GM12878 (cell line): ENCODE results near the gene UBE2M. TPM values are rescaled to one million over a fixed set of nuclear protein-coding genes. Genes with fewer than 3 reads are reported as not detected.

ENCODE experiments used
- ATAC-seq: fragments of 200-7000 bp; cut with Tn5 transposase; 3 replicates; pipeline ENCODE4 v1.9.1; 2020; ENCODE audit warnings: mild to moderate bottlenecking, moderate library complexity
- BruUV-seq: library from RNA; stranded (reverse); fragments of 400-500 nt; replicated peaks from 2 replicates; lab custom pipeline; 2021; lab: Mats Ljungman, UMichigan
- CTCF ChIA-PET: fragments of 300-600 bp; sonication (Branson Sonifier 250); formaldehyde crosslinking; extraction: SDS; loops from one replicate; lab custom pipeline; 2021; ENCODE audit warnings: inconsistent platforms; lab: Yijun Ruan, JAX
- POLR2A ChIA-PET: fragments of 350-600 bp; formaldehyde crosslinking; extraction: SDS; loops from one replicate; lab custom pipeline; 2021; ENCODE audit warnings: inconsistent platforms; lab: Charles Lee
- RAD21 ChIA-PET: fragments of 300-600 bp; sonication (Branson Sonifier 250); formaldehyde crosslinking; loops from one replicate; lab custom pipeline; 2023; ENCODE audit warnings: antibody characterized with exemption; ENCODE audit not compliant: unreplicated experiment; lab: Charles Lee
- SMC1A ChIA-PET: fragments of 300-600 bp; sonication (Branson Sonifier 250); formaldehyde crosslinking; loops from one replicate; lab custom pipeline; 2023; ENCODE audit not compliant: unreplicated experiment, uncharacterized antibody; lab: Charles Lee
- DNase-seq: peaks from one replicate; pipeline ENCODE4 v3.0.0-alpha.2; 2011; ENCODE audit warnings: low read depth, low spot score
- FAIRE-seq: peaks from 3 replicates; lab custom pipeline; 2011; peaks lifted over from hg19 to GRCh38; lab: Jason Lieb, UNC
- H2AFZ ChIP-seq: 2 replicates; pipeline ENCODE4 v1.6.0; 2011; ENCODE audit warnings: low read depth, low read length, control low read depth; ENCODE audit not compliant: control insufficient read depth
- H3K27ac ChIP-seq: 2 replicates; pipeline ENCODE4 v1.5.1; 2011; ENCODE audit warnings: control low read depth; ENCODE audit not compliant: control insufficient read depth, insufficient read depth
- H3K27me3 ChIP-seq, 2 experiments: replicated peaks in 1 of 2; 2 replicates each; pipeline versions ENCODE4 v1.6.0 to v1.6.1; 2011; ENCODE audit warnings: low read length in 1 of 2; ENCODE audit not compliant: control insufficient read depth in 2 of 2, insufficient read depth in 2 of 2
- H3K36me3 ChIP-seq, 2 experiments: 2 replicates each; pipeline ENCODE4 v1.5.1; 2011; ENCODE audit warnings: low read length in 1 of 2; ENCODE audit not compliant: control insufficient read depth in 2 of 2, insufficient read depth in 2 of 2
- H3K4me1 ChIP-seq: 2 replicates; pipeline ENCODE4 v1.6.1; 2011; ENCODE audit warnings: mild to moderate bottlenecking, low read length, moderate library complexity, mixed read lengths; ENCODE audit not compliant: control insufficient read depth, insufficient read depth
- H3K4me2 ChIP-seq: 2 replicates; pipeline ENCODE4 v1.6.0; 2011; ENCODE audit warnings: control low read depth; ENCODE audit not compliant: control insufficient read depth, insufficient read depth
- H3K4me3 ChIP-seq: fragments of 200-600 bp; sonication (generic); 2 replicates; pipeline ENCODE4 v1.5.1; 2016
- H3K79me2 ChIP-seq: 2 replicates; pipeline ENCODE4 v1.6.0; 2011; ENCODE audit warnings: low read length; ENCODE audit not compliant: control insufficient read depth, insufficient read depth
- H3K9ac ChIP-seq: 2 replicates; pipeline ENCODE4 v1.8.0; 2011; ENCODE audit warnings: low read length, control low read depth, mixed read lengths; ENCODE audit not compliant: control insufficient read depth, insufficient read depth
- H3K9me3 ChIP-seq: replicated peaks from 3 replicates; pipeline ENCODE4 v1.5.1; 2011; ENCODE audit warnings: mild to moderate bottlenecking, low read length; ENCODE audit not compliant: control insufficient read depth, insufficient read depth
- H4K20me1 ChIP-seq: 2 replicates; pipeline ENCODE4 v1.6.0; 2011; ENCODE audit not compliant: control insufficient read depth, insufficient read depth
- EZH2 ChIP-seq: IDR thresholded peaks from 2 replicates; pipeline ENCODE4 v1.6.1; 2012; ENCODE audit warnings: low read depth, mild to moderate bottlenecking, control low read depth, inconsistent platforms, low read length, borderline replicate concordance; ENCODE audit not compliant: control insufficient read depth
- GATAD2B ChIP-seq: fragments of 450-650 bp; conservative IDR thresholded peaks from 2 replicates; pipeline ENCODE4 v1.6.1; 2017; ENCODE audit warnings: low read depth, mild to moderate bottlenecking, moderate library complexity
- IRF4 ChIP-seq: IDR thresholded peaks from 2 replicates; pipeline ENCODE4 v1.6.1; 2011; ENCODE audit warnings: low read depth, low read length
- NRF1 ChIP-seq: conservative IDR thresholded peaks from 2 replicates; pipeline ENCODE4 v1.6.1; 2011; ENCODE audit warnings: mild to moderate bottlenecking, low read depth, low read length, improper control_type of control experiment
- RCOR1 ChIP-seq: conservative IDR thresholded peaks from 2 replicates; pipeline ENCODE4 v1.6.1; 2012; ENCODE audit warnings: low read depth, low read length, improper control_type of control experiment
- SIX5 ChIP-seq: IDR thresholded peaks from 2 replicates; pipeline ENCODE4 v1.6.1; 2011; ENCODE audit warnings: mild to moderate bottlenecking, low read depth, low read length, moderate library complexity; ENCODE audit not compliant: severe bottlenecking
- STAT1 ChIP-seq: fragments of 450-650 bp; conservative IDR thresholded peaks from 2 replicates; pipeline ENCODE4 v1.6.1; 2014; ENCODE audit warnings: antibody characterized with exemption, mild to moderate bottlenecking
- SUPT20H ChIP-seq: IDR thresholded peaks from 2 replicates; pipeline ENCODE4 v1.6.1; 2011; ENCODE audit warnings: low read depth, mild to moderate bottlenecking, low read length, moderate library complexity, borderline replicate concordance; ENCODE audit not compliant: control insufficient read depth
- TBL1XR1 ChIP-seq: IDR thresholded peaks from 2 replicates; pipeline ENCODE4 v1.6.1; 2012; ENCODE audit warnings: low read depth, low read length, improper control_type of control experiment
- WRNIP1 ChIP-seq: IDR thresholded peaks from 2 replicates; pipeline ENCODE4 v1.6.1; 2011; ENCODE audit warnings: low read depth, low read length, improper control_type of control experiment, borderline replicate concordance
- ZNF217 ChIP-seq: fragments of 450-650 bp; IDR thresholded peaks from 2 replicates; pipeline ENCODE4 v1.6.1; 2017; ENCODE audit warnings: antibody characterized with exemption, mild to moderate bottlenecking
- ZNF384 ChIP-seq: IDR thresholded peaks from 2 replicates; pipeline ENCODE4 v1.6.1; 2012; ENCODE audit warnings: low read depth, mild to moderate bottlenecking, low read length, improper control_type of control experiment, borderline replicate concordance
- whole genome bisulfite sequencing: methylation state at CpG from one replicate; pipeline ENCODE4 v1.1.6; 2016; ENCODE audit warnings: low lambda C conversion rate; ENCODE audit not compliant: insufficient replicate concordance, insufficient coverage; ENCODE audit errors: missing lambda C conversion rate; 5-methylcytosine and 5-hydroxymethylcytosine counted together
- in situ Hi-C: fragments of 300-500 bp; cut with MboI; formaldehyde crosslinking; loops from 9 replicates; pipeline ENCODE4 v1.14.3; 2018; ENCODE audit warnings: mixed read lengths
- intact Hi-C: fragments of 100-400 bp; cut with micrococcal nuclease; formaldehyde crosslinking; loops from one replicate; pipeline ENCODE4 v1.14.2; 2022; ENCODE audit not compliant: unreplicated experiment
- polyA plus RNA-seq, 11 experiments: library from polyadenylated mRNA; depleted of rRNA in 4 of 11; unstranded in 6 of 11; stranded (reverse) in 5 of 11; fragments of >200 nt; fragmentation: Nextera tagmentation in 4 of 11; fragmentation: Illumina TruSeq in 1 of 11; extraction: Ambion mirVana in 4 of 11; extraction: Trizol in 1 of 11; gene quantifications; 1 replicate in 1 of 11; 2 replicates in 10 of 11; pipeline versions ENCODE4 v1.2.1 to v1.2.3, GENCODE V29; 2011 to 2016; ENCODE audit warnings: inconsistent platforms in 2 of 11, missing spikeins in 2 of 11, low read depth in 1 of 11
- total RNA-seq, 4 experiments: library from RNA; depleted of rRNA in 3 of 4; stranded (reverse); fragments of >200 nt in 3 of 4; fragmentation: Illumina TruSeq in 1 of 4; extraction: Trizol in 1 of 4; gene quantifications; 2 replicates each; pipeline versions ENCODE4 v1.2.1 to v1.2.3, GENCODE V29; 2013 to 2021
- TF ChIP-seq, protein P1 (sequence below): IDR thresholded peaks from 2 replicates; pipeline ENCODE4 v1.6.1; 2011; ENCODE audit warnings: low read depth, mild to moderate bottlenecking, low read length, moderate library complexity, borderline replicate concordance; ENCODE audit errors: extremely low read depth

The UBE2M gene
- total and polyA plus RNA-seq, 10 of the 15 experiments (the other 5 are each of a cell fraction or from before 2014, with no cell fraction given) = 1.4 to 105 (median 73.9) TPM

DNA sequence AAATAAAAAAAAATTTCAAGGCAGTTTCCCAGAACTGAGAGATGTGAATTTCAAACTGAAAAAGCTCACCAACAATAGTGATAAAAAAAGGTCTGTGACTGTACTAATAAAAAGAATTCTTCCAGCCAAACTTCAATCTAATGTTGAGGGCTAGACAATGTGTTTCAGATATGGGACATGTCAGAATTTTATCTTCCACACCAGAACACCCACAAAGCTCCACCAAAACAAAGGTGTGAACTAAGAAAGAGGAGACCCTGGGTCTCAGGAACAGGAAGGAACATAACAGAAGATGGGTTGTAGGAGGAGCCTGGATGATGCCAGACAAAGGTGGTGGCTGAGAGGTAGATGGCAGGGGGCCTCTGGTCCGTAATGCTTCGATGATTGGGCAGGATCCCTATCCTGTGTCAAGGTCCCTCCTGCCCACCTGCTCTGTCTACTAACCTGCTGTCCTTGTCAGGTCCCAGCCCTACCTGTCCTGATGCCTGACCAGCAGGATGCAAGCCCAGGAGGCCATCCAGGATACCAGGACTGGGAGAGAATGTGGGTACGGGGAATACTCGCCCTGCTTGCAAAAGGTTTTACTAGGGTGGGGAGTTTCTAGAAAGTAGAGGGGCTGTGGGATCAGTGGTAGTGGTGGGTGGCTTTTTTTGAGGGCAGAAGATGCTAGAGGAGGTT lies 10.2 kb upstream of the UBE2M start:
- ChIA-PET RAD21 (no interaction called here), POLR2A (interaction anchor here (1.6 to 6.0 kb wide), 2 partner anchors 7 to 14 kb away, joined by 3 to 46 read pairs; partner anchors contain the start of gene CHMP2A)
- no TSS peak for BruUV-seq

More for the DNA sequence above, 10.2 kb upstream of the UBE2M start:
- intact Hi-C loops (no loop called here), in situ Hi-C loops (no loop called here)
- H3K79me2 ChIP-seq = no peaks in the 10 kb centered on the region; the same call in none of the 2 replicates
- H4K20me1 ChIP-seq = no peaks in the 10 kb centered on the region
- WGBS = 99% methylated on average over 4 of the region's 4 CpGs
- ATAC-seq (no peak), DNase-seq (no peak), FAIRE-seq (no peak)
- no peak overlapping the region for H3K9ac ChIP-seq
- peaks cover 2 to 3% of the 10 kb centered on the region in 2 experiments; a peak in 3 of 4 replicates for H3K36me3 ChIP-seq
- H2AFZ ChIP-seq = no peak overlapping the region
- H3K4me1 ChIP-seq = peaks cover 4% of the 10 kb centered on the region
- H3K27me3 ChIP-seq = no peaks in the 10 kb centered on the region
- TF ChIP-seq IRF4 (no peak), SIX5 (no peak), RCOR1 (no peak), ZNF384 (no peak), TBL1XR1 (no peak), EZH2 (no peak), WRNIP1 (no peak), NRF1 (no peak), SUPT20H (no peak), STAT1 (no peak), ZNF217 (no peak), GATAD2B (no peak)
- TF ChIP-seq, protein P1, sequence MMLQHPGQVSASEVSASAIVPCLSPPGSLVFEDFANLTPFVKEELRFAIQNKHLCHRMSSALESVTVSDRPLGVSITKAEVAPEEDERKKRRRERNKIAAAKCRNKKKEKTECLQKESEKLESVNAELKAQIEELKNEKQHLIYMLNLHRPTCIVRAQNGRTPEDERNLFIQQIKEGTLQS = no peak
- ChIA-PET SMC1A (no interaction called here), CTCF (interaction anchor here (1.3 kb wide), 1 partner anchor 14 kb away, joined by 3 read pairs; the partner anchor contains the start of gene CHMP2A)
- no peaks in the 10 kb centered on the region for H3K9me3 ChIP-seq
- no peak overlapping the region for H3K4me3 ChIP-seq
- no peak overlapping the region for H3K4me2 ChIP-seq
- no peak overlapping the region for H3K27ac ChIP-seq
